T-helper 17 cell (primary cell): ENCODE results near the gene S100A5. TPM values are rescaled to one million over a fixed set of nuclear protein-coding genes. Genes with fewer than 3 reads are reported as not detected.

Source experiments
- ATAC-seq: fragments of 150-1000 bp; cut with Tn5 transposase; 2 replicates; pipeline ENCODE4 v1.10.0; 2021; ENCODE audit warnings: mild to moderate bottlenecking, moderate library complexity
- DNase-seq, 3 donors: peaks; one replicate each; pipeline versions ENCODE4 v3.0.0 to v3.0.0-alpha.2; 2020 to 2021
- H3K9me3 ChIP-seq: one replicate; pipeline ENCODE4 v1.7.0; 2013; ENCODE audit warnings: low read length, mild to moderate bottlenecking; ENCODE audit not compliant: control insufficient read depth, poor library complexity, severe bottlenecking
- H3K27ac Mint-ChIP-seq: one replicate; pipeline ENCODE4 v1.8.0; 2022; ENCODE audit warnings: mild to moderate bottlenecking, moderate library complexity, mixed read lengths
- H3K27me3 Mint-ChIP-seq: one replicate; pipeline ENCODE4 v1.8.0; 2022; ENCODE audit warnings: mixed read lengths
- H3K36me3 Mint-ChIP-seq: one replicate; pipeline ENCODE4 v1.8.0; 2022; ENCODE audit warnings: low read depth, mixed read lengths
- H3K4me1 Mint-ChIP-seq: one replicate; pipeline ENCODE4 v1.8.0; 2022; ENCODE audit warnings: mild to moderate bottlenecking, mixed read lengths
- H3K4me3 Mint-ChIP-seq: one replicate; pipeline ENCODE4 v1.8.0; 2022; ENCODE audit warnings: mild to moderate bottlenecking, moderate library complexity, mixed read lengths
- total RNA-seq, 4 donors: library from RNA in 2 of 4; stranded (reverse) in 2 of 4; gene quantifications; one replicate each; pipeline ENCODE4 v1.2.3 and lab custom pipeline; 2022 to 2026

S100A5 gene
- total RNA-seq, 2 donors from 2014 or later = 1.1 TPM; not detected in 1

DNA sequence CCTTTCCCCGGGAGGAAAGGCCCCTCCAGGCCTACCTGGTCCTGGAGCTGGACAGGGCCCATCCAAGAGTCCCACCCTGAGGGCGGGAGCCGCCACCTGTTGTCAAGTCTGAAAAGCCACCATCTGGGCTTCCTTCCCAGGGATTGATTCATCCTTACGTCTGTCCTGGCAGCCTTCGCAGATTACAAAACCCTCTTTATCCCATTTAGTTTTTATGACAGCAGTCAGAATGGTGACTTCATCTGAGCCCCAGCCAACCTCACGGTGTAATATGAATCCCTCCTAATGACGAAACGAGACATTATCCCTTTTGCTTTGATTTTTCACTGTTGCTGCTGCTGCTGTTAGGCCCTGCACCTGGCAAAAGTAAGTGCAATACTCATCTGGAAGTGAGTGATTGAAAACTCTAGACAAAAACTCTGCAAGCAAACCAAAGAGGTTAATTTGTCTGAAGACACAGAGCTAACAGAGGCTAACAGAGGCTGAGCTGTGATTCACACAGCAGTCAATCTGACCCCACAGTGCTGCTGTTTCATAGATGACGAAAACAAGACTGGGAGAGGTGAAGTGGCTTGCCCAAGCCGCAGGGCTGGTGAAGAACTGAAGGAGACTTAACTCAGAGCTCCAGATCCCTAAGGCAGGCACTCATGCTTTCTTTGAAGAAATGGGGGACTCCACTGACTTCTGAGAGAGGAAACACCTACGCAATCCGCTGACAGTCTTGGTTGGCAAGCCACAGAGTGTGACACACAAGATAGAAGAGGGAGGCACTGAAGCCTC, 50.3 kb downstream of the S100A5 start:
- Mint-ChIP-seq H3K4me1 (peaks cover 10% of the 10 kb centered on the region), H3K36me3 (peaks cover 6% of the 10 kb centered on the region), H3K27me3 (peaks cover 46% of the 10 kb centered on the region), H3K27ac (no peak overlapping the region), H3K4me3 (no peak overlapping the region)
- ATAC-seq (no peak), DNase-seq (no peak)
- no peaks in the 10 kb centered on the region for H3K9me3 ChIP-seq

DNA sequence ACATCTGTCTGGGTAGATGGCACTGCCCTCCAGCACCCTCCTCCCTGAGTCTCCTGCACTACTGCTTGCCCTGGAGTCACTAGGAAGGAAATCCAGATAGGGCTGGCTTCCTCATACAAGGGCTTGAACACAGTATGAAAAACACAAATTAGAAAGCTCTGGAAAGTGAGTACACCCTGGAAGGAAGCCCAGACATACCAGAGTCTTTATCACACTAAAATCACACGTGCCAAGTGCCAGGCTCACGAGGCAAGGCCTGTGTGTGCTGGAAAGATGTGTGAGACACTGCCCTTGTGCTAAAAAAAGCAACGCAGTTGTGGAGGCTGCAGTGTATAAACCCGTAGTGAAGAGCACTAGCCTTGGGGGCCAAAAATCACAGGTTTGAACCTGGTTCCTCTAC, 52.0 kb downstream of the S100A5 start:
- ATAC-seq (no peak), DNase-seq (no peak)
- Mint-ChIP-seq H3K4me3 (no peak overlapping the region), H3K27me3 (peaks cover 57% of the 10 kb centered on the region), H3K36me3 (peaks cover 9% of the 10 kb centered on the region), H3K27ac (no peak overlapping the region), H3K4me1 (peaks cover 5% of the 10 kb centered on the region)
- no peaks in the 10 kb centered on the region for H3K9me3 ChIP-seq

DNA sequence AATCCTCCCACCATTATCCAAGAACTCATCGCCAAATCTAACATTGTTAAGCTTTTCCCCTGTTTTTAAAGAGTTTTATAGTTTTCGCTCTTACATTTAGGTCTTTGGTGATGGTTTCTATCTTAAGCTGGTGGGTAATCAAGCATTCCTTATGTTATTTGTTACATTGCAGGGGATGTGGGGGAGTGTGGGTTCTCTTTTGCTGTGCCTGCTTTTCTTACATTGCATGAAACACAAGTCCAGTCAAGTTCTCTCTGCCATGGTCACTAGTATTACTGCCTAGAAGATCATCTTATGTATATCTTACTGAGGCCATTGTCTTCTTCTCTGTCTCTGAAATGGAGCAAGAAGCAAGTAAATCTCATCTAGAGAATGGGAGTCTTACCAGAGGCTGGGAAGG, 53.0 kb downstream of the S100A5 start:
- Mint-ChIP-seq H3K27me3 (peaks cover 54% of the 10 kb centered on the region), H3K4me3 (no peak overlapping the region), H3K4me1 (no peaks in the 10 kb centered on the region), H3K36me3 (peaks cover 7% of the 10 kb centered on the region), H3K27ac (no peak overlapping the region)
- no peak for DNase-seq
- no peaks in the 10 kb centered on the region for H3K9me3 ChIP-seq
- no peak for ATAC-seq

Other genes starting within 250 kb of the S100A5 start
- not detected for gene PGLYRP3, start 228.0 kb downstream of the S100A5 start, total RNA-seq
- gene PGLYRP4, start 192.1 kb downstream of the S100A5 start, total RNA-seq = not detected
- gene S100A9, start 183.1 kb downstream of the S100A5 start, total RNA-seq = 100 to 1,000 TPM in 1 of 2 donors, 10 to 100 TPM in 1; 11.9 to 138 TPM
- 1 to 10 TPM; 2.0 to 9.1 TPM for gene S100A12, start 165.3 kb downstream of the S100A5 start, total RNA-seq
- 100 to 1,000 TPM in 1 of 2 donors, 1 to 10 TPM in 1; 4.6 to 110 TPM for gene S100A8, start 149.9 kb downstream of the S100A5 start, total RNA-seq
- not detected for gene S100A7A, start 124.4 kb downstream of the S100A5 start, total RNA-seq
- gene S100A7, start 80.3 kb downstream of the S100A5 start, total RNA-seq = not detected
- 100 to 1,000 TPM; 303 to 331 TPM for gene S100A6, start 4.9 kb downstream of the S100A5 start, total RNA-seq
- gene S100A4, start 4.9 kb upstream of the S100A5 start, total RNA-seq = 1,000 to 10,000 TPM in 1 of 2 donors, 100 to 1,000 TPM in 1; 935 to 1,018 TPM
- gene S100A3, start 8.3 kb upstream of the S100A5 start, total RNA-seq = not detected
- under 1 TPM in 1 of 2 donors, not detected in 1; 0.52 TPM for gene S100A2, start 24.9 kb upstream of the S100A5 start, total RNA-seq
- not detected for gene S100A16, start 72.2 kb upstream of the S100A5 start, total RNA-seq
- not detected for gene S100A14, start 75.4 kb upstream of the S100A5 start, total RNA-seq
- 1 to 10 TPM; 3.1 to 4.6 TPM for gene S100A13, start 86.6 kb upstream of the S100A5 start, total RNA-seq
- gene S100A1, start 87.5 kb upstream of the S100A5 start, total RNA-seq = not detected
- 10 to 100 TPM; 82.0 to 82.4 TPM for gene CHTOP, start 93.1 kb upstream of the S100A5 start, total RNA-seq
- gene SNAPIN, start 117.8 kb upstream of the S100A5 start, total RNA-seq = 10 to 100 TPM; 17.6 to 18.2 TPM
- gene ILF2, start 130.1 kb upstream of the S100A5 start, total RNA-seq = 100 to 1,000 TPM; 136 to 142 TPM
- not detected for gene NPR1, start 137.8 kb upstream of the S100A5 start, total RNA-seq
- gene INTS3, start 187.1 kb upstream of the S100A5 start, total RNA-seq = 10 to 100 TPM; 33.6 to 47.6 TPM
- 10 to 100 TPM in 1 of 2 donors, 1 to 10 TPM in 1; 7.4 to 10.0 TPM for gene SLC27A3, start 234.5 kb upstream of the S100A5 start, total RNA-seq